A673 (cell line): ENCODE results near the gene KCNK5. TPM values are rescaled to one million over a fixed set of nuclear protein-coding genes. Genes with fewer than 3 reads are reported as not detected.

Experiments used
- BruUV-seq: library from RNA; stranded (reverse); fragments of 400-500 nt; replicated peaks from 2 replicates; lab custom pipeline; 2021; lab: Mats Ljungman, UMichigan
- CTCF ChIA-PET: fragments of 300-600 bp; sonication (Branson Sonifier 250); formaldehyde crosslinking; loops from one replicate; lab custom pipeline; 2022; ENCODE audit warnings: antibody characterized with exemption; lab: Charles Lee
- POLR2A ChIA-PET: fragments of 300-600 bp; sonication (Branson Sonifier 250); formaldehyde crosslinking; loops from one replicate; lab custom pipeline; 2022; ENCODE audit warnings: antibody characterized with exemption; ENCODE audit not compliant: low non-redundant PET; lab: Charles Lee
- DNase-seq: peaks from one replicate; pipeline ENCODE4 v3.0.0-alpha.2; 2015; ENCODE audit warnings: low spot score
- H3K27ac ChIP-seq: fragments of 200-600 bp; sonication (generic); 2 replicates; pipeline ENCODE4 v1.5.1; 2016; ENCODE audit warnings: mixed run types, low read depth, mild to moderate bottlenecking, mixed read lengths, antibody characterized with exemption, low read length; ENCODE audit not compliant: poor library complexity, severe bottlenecking
- H3K27me3 ChIP-seq: fragments of 200-600 bp; sonication (generic); replicated peaks from 2 replicates; pipeline ENCODE4 v1.6.1; 2017; ENCODE audit warnings: mixed run types, low read depth, mild to moderate bottlenecking, mixed read lengths, antibody characterized with exemption, low read length; ENCODE audit not compliant: insufficient read depth, poor library complexity
- H3K36me3 ChIP-seq: fragments of 200-600 bp; sonication (generic); 2 replicates; pipeline ENCODE4 v1.6.1; 2016; ENCODE audit warnings: mixed run types, mild to moderate bottlenecking, mixed read lengths, antibody characterized with exemption, low read length; ENCODE audit not compliant: insufficient read depth, poor library complexity, severe bottlenecking
- H3K4me1 ChIP-seq: fragments of 200-600 bp; sonication (generic); 2 replicates; pipeline ENCODE4 v1.6.1; 2017; ENCODE audit warnings: mixed run types, mild to moderate bottlenecking, mixed read lengths, antibody characterized with exemption, low read length; ENCODE audit not compliant: insufficient read depth, poor library complexity, severe bottlenecking
- H3K4me3 ChIP-seq: fragments of 200-600 bp; sonication (generic); 2 replicates; pipeline ENCODE4 v1.5.1; 2016; ENCODE audit warnings: low read depth, mixed run types, mild to moderate bottlenecking, mixed read lengths, low read length; ENCODE audit not compliant: poor library complexity, severe bottlenecking
- H3K9me3 ChIP-seq: fragments of 200-600 bp; sonication (generic); 2 replicates; pipeline ENCODE4 v1.6.1; 2016; ENCODE audit warnings: mixed run types, low read depth, mild to moderate bottlenecking, mixed read lengths, antibody characterized with exemption, low read length; ENCODE audit not compliant: poor library complexity, severe bottlenecking
- EZH2 ChIP-seq: fragments of 200-600 bp; sonication (generic); IDR thresholded peaks from 2 replicates; pipeline ENCODE4 v1.6.1; 2017; ENCODE audit warnings: borderline replicate concordance, low read depth, mild to moderate bottlenecking, mixed read lengths, antibody characterized with exemption, low read length; ENCODE audit not compliant: poor library complexity, severe bottlenecking
- intact Hi-C: fragments of 100-400 bp; cut with micrococcal nuclease; formaldehyde crosslinking; loops from one replicate; pipeline ENCODE4 v1.10.0; 2022; ENCODE audit not compliant: unreplicated experiment
- total RNA-seq: library from RNA; stranded (reverse); gene quantifications from 2 replicates; pipeline ENCODE4 v1.2.3, GENCODE V29; 2021
- TF ChIP-seq, protein P1 (sequence below): fragments of 300-800, 200-600 bp; sonication (generic); conservative IDR thresholded peaks from 2 replicates; pipeline ENCODE4 v1.5.1; 2017; ENCODE audit warnings: low read depth, mild to moderate bottlenecking, antibody characterized with exemption, low read length, moderate library complexity, mixed read lengths

Gene KCNK5
- total RNA-seq, 1 experiment from 2014 or later: not detected

DNA sequence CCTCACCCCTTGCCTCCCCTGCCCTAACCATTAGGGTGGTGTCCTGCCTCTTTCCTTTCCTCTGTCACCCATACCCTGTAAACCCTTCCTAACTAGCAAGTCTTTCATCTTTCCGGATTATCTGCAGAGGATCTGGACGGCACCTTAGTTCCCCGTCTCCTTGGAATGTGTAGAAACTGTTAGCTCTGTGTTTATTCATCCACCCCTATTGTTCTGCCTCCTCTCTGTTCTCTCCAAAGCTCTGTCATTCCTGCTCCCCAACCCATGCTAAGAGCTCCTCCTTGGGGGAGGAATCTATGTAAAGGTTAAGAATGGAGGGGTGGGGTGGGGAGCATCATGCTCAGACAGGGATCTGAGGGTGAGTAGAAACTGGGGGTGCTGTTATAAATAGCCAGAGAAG is 39.4 kb upstream of the KCNK5 start:
- no peak for DNase-seq
- Histone ChIP-seq H3K27me3 (peaks cover under 1% of the 10 kb centered on the region), H3K9me3 (no peaks in the 10 kb centered on the region), H3K36me3 (no peaks in the 10 kb centered on the region), H3K4me3 (no peak overlapping the region), H3K27ac (no peak overlapping the region), H3K4me1 (no peaks in the 10 kb centered on the region)
- CTCF ChIA-PET: no interaction called here
- intact Hi-C loops: no loop called here
- POLR2A ChIA-PET: no interaction called here
- TF ChIP-seq, protein P1, sequence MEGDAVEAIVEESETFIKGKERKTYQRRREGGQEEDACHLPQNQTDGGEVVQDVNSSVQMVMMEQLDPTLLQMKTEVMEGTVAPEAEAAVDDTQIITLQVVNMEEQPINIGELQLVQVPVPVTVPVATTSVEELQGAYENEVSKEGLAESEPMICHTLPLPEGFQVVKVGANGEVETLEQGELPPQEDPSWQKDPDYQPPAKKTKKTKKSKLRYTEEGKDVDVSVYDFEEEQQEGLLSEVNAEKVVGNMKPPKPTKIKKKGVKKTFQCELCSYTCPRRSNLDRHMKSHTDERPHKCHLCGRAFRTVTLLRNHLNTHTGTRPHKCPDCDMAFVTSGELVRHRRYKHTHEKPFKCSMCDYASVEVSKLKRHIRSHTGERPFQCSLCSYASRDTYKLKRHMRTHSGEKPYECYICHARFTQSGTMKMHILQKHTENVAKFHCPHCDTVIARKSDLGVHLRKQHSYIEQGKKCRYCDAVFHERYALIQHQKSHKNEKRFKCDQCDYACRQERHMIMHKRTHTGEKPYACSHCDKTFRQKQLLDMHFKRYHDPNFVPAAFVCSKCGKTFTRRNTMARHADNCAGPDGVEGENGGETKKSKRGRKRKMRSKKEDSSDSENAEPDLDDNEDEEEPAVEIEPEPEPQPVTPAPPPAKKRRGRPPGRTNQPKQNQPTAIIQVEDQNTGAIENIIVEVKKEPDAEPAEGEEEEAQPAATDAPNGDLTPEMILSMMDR: no peak
- TF ChIP-seq EZH2: no peak
- no TSS peak for BruUV-seq

DNA sequence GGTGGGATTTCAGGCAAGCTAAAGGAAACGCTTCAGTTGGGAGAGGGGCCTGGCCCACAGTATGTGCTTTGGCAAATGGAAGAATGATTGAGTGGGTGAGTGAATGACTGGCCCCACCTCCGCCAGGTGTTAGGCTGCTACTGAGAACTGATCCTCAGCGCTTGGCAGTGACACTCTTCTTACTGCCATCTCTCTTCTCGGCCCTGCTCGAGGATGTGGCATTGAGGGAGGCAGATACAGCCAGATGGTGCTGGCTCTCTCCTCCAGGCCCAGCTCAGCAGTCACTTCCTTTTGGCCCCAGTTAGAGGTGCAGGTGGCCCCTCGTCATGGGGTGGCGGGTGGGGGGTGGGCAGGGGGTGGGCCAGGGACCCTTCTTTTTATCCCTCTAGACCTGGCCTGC is 38.9 kb upstream of the KCNK5 start:
- no peaks in the 10 kb centered on the region for H3K4me1 ChIP-seq
- no peaks in the 10 kb centered on the region for H3K9me3 ChIP-seq
- no peak for TF ChIP-seq EZH2
- TF ChIP-seq, protein P1: no peak
- no peak for DNase-seq
- BruUV-seq: no TSS peak
- intact Hi-C loops: no loop called here
- no peaks in the 10 kb centered on the region for H3K36me3 ChIP-seq
- no peak overlapping the region for H3K4me3 ChIP-seq
- ChIA-PET POLR2A (no interaction called here), CTCF (no interaction called here)
- H3K27me3 ChIP-seq: peaks cover 6% of the 10 kb centered on the region
- no peak overlapping the region for H3K27ac ChIP-seq

DNA sequence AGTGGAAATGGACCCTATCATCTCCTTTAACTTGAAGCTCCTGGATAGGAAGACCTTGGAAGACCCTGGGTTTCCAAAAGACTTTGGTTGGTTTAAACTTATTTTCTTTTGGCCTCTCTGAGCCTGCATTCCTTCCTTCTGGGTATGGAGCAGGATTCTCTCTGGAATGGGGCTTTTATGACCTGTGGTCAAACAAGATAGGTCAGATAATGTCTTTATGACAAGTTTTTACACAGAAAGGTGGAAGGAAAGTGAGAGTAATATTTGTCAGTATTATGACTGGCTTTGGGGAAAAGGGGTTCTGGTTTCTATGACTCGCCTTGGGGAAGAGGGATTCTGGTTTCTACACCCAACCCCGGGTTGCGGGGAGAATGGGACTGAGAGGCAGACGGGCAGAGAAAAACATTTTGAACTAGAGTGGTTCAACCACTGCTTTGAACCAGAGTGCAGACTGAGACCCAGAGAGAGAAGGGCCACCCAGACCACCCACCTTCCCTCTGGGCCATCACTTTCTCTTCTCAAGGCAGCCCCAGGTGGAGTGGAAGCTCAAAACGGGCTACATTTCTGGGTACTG is 37.6 kb upstream of the KCNK5 start:
- DNase-seq: no peak
- CTCF ChIA-PET: no interaction called here
- Histone ChIP-seq H3K27me3 (peaks cover 9% of the 10 kb centered on the region), H3K9me3 (no peaks in the 10 kb centered on the region), H3K4me3 (no peak overlapping the region), H3K4me1 (no peaks in the 10 kb centered on the region), H3K36me3 (no peaks in the 10 kb centered on the region), H3K27ac (no peak overlapping the region)
- POLR2A ChIA-PET: no interaction called here
- TF ChIP-seq, protein P1: no peak
- no peak for TF ChIP-seq EZH2
- intact Hi-C loops: no loop called here
- no TSS peak for BruUV-seq
